Measurements from ENCODE around the gene TASOR.
"Not testable (repeated sequence)": the region's sequence is repeated elsewhere in the genome, so short reads cannot be mapped to it uniquely, and the experiment has no call there.

The TASOR gene

GRCh38 chr3:56683122-56683817 lies at the start of gene TASOR:
Gene TASOR, minus strand, starts transcription at chr3:56683265. Its CDS starts 259 bp downstream, at chr3:56683006.
- peak; percentile 20 for DNase-seq (ENCODE audit: low read depth, low spot score)

GRCh38 chr3:56732109-56732508 lies 49.0 kb upstream of the TASOR start:
- no peak for DNase-seq (ENCODE audit: low read depth, low spot score)

- no peak for DNase-seq (ENCODE audit: low read depth, low spot score)
Observed at GRCh38 chr3:56725175-56725574, 42.1 kb upstream of the TASOR start.

GRCh38 chr3:56724676-56725075 lies 41.6 kb upstream of the TASOR start:
- no peak for DNase-seq (ENCODE audit: low read depth, low spot score)

GRCh38 chr3:56720849-56721248 lies 37.8 kb upstream of the TASOR start:
- no peak for DNase-seq (ENCODE audit: low read depth, low spot score)

GRCh38 chr3:56718809-56719208 lies 35.7 kb upstream of the TASOR start:
- DNase-seq (ENCODE audit: low read depth, low spot score) = not testable (repeated sequence)

GRCh38 chr3:56711344-56711743 lies 28.3 kb upstream of the TASOR start:
- DNase-seq (ENCODE audit: low read depth, low spot score) = no peak

GRCh38 chr3:56707412-56707811 lies 24.3 kb upstream of the TASOR start:
- DNase-seq (ENCODE audit: low read depth, low spot score) = not testable (repeated sequence)

GRCh38 chr3:56706629-56707028 lies 23.6 kb upstream of the TASOR start:
- no peak for DNase-seq (ENCODE audit: low read depth, low spot score)

- DNase-seq (ENCODE audit: low read depth, low spot score) = no peak
Observed at GRCh38 chr3:56704706-56705105, 21.6 kb upstream of the TASOR start.

GRCh38 chr3:56702490-56703315 lies 19.6 kb upstream of the TASOR start:
- DNase-seq (ENCODE audit: low read depth, low spot score) = no peak

GRCh38 chr3:56700151-56700550 lies 17.1 kb upstream of the TASOR start:
- DNase-seq (ENCODE audit: low read depth, low spot score) = no peak

GRCh38 chr3:56694867-56695683 lies 12.0 kb upstream of the TASOR start:
- DNase-seq (ENCODE audit: low read depth, low spot score) = no peak

- DNase-seq (ENCODE audit: low read depth, low spot score) = no peak
Observed at GRCh38 chr3:56693750-56694149, 10.7 kb upstream of the TASOR start.

- DNase-seq (ENCODE audit: low read depth, low spot score) = not testable (repeated sequence)
Observed at GRCh38 chr3:56692520-56693433, 9.7 kb upstream of the TASOR start.

- not testable (repeated sequence) for DNase-seq (ENCODE audit: low read depth, low spot score)
Observed at GRCh38 chr3:56692001-56692365, 8.9 kb upstream of the TASOR start.

GRCh38 chr3:56691165-56692000 lies 8.3 kb upstream of the TASOR start:
- no peak for DNase-seq (ENCODE audit: low read depth, low spot score)

- no peak for DNase-seq (ENCODE audit: low read depth, low spot score)
Observed at GRCh38 chr3:56689303-56689702, 6.2 kb upstream of the TASOR start.

GRCh38 chr3:56688191-56688590 lies 5.1 kb upstream of the TASOR start:
- no peak for DNase-seq (ENCODE audit: low read depth, low spot score)

- no peak for DNase-seq (ENCODE audit: low read depth, low spot score)
Observed at GRCh38 chr3:56684029-56684428, 964 bp upstream of the TASOR start.
